TTC549 (cell line): ENCODE results near the gene GLO1.

Source experiments
- FAIRE-seq: peaks from 2 replicates; lab custom pipeline; 2012; peaks lifted over from hg19 to GRCh38; lab: Jason Lieb, UNC

Gene GLO1

GRCh38 chr6:38702558-38703397, at the start of gene GLO1:
TSS of gene GLO1 (minus strand) at chr6:38703145. CDS start at chr6:38703054, 91 bp downstream.
- peak; percentile 91 for FAIRE-seq

- FAIRE-seq: no peak
Measured at GRCh38 chr6:38750968-38751615, 48.1 kb upstream of the GLO1 start.

GRCh38 chr6:38749473-38749872, 46.5 kb upstream of the GLO1 start:
- no peak for FAIRE-seq

GRCh38 chr6:38739532-38739931, 36.6 kb upstream of the GLO1 start:
- FAIRE-seq: peak; percentile 65

- FAIRE-seq: no peak
Measured at GRCh38 chr6:38738261-38738660, 35.3 kb upstream of the GLO1 start.

- FAIRE-seq: no peak
Measured at GRCh38 chr6:38736951-38737350, 34.0 kb upstream of the GLO1 start.

GRCh38 chr6:38730140-38730862, 27.4 kb upstream of the GLO1 start:
- FAIRE-seq: no peak

GRCh38 chr6:38728203-38728602, 25.3 kb upstream of the GLO1 start:
- FAIRE-seq: no peak

- FAIRE-seq: no peak
Measured at GRCh38 chr6:38725414-38726183, 22.7 kb upstream of the GLO1 start.

GRCh38 chr6:38724343-38724742, 21.4 kb upstream of the GLO1 start:
- no peak for FAIRE-seq

- FAIRE-seq: no peak
Measured at GRCh38 chr6:38723783-38724182, 20.8 kb upstream of the GLO1 start.

GRCh38 chr6:38722727-38723334, 19.9 kb upstream of the GLO1 start:
- no peak for FAIRE-seq

GRCh38 chr6:38722038-38722437, 19.1 kb upstream of the GLO1 start:
- no peak for FAIRE-seq

- no peak for FAIRE-seq
Measured at GRCh38 chr6:38720295-38720694, 17.4 kb upstream of the GLO1 start.

GRCh38 chr6:38719358-38719757, 16.4 kb upstream of the GLO1 start:
- no peak for FAIRE-seq

GRCh38 chr6:38716825-38717224, 13.9 kb upstream of the GLO1 start:
- FAIRE-seq: no peak

GRCh38 chr6:38715016-38715689, 12.2 kb upstream of the GLO1 start, which contains the start of gene DNAH8:
TSS of gene DNAH8 (plus strand) at chr6:38715311. CDS start at chr6:38722810, 7,499 bp downstream.
- no peak for FAIRE-seq

GRCh38 chr6:38714239-38715015, 11.5 kb upstream of the GLO1 start:
- no peak for FAIRE-seq

GRCh38 chr6:38713812-38714211, 10.9 kb upstream of the GLO1 start:
- FAIRE-seq: no peak

- FAIRE-seq: no peak
Measured at GRCh38 chr6:38708496-38708895, 5.6 kb upstream of the GLO1 start.
